HG02610 (cell line): Measurements from ENCODE around the gene REELD1.

ENCODE experiments used
- ATAC-seq: cut with Tn5 transposase; IDR thresholded peaks from one replicate; pipeline ENCODE4 v1.9.1; 2021; ENCODE audit warnings: mild to moderate bottlenecking, moderate library complexity; ENCODE audit not compliant: unreplicated experiment

The REELD1 gene

DNA sequence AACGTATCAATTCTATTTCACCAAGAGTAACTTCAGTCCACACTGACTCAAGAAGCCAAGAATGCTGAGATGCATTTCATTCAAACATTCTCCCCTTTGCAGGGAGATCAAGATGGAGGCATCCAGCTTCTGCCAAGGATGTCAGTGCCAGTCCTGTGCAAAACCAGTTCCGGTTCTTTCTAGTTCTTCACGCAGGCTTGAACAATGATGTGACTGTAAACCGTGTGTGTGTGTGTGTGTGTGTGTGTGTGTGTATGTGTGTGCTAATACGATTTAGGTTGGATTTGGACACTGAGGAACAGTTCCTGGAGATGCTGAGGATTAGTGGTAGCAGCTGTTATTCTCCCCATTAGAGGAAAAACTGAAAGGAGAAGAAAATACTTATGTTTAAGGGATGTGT, at the start of gene REELD1:
Gene REELD1, plus strand, starts transcription at position 301 of the 400 bp plus-strand sequence. CDS start 2,415 bp downstream, outside the sequence.
- ATAC-seq: no peak

DNA sequence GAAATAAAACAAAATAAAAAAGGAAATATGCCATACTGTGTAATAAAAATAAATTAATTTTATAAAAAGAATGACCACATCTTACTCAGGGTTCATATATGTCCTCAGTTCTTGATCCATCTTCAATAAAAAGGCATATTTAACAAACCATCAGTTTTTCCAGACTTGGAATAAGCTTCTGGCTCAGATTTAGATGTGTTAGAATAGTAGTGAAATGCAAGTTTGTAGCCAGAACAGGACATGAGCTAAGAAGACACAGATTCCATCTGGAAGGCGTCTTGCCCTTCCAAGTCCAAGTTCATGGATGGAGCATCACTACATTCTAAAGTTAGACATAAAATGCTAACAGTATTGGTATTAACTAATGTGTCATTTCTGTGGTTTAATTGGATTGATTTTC, 49.1 kb upstream of the REELD1 start:
- ATAC-seq: no peak

DNA sequence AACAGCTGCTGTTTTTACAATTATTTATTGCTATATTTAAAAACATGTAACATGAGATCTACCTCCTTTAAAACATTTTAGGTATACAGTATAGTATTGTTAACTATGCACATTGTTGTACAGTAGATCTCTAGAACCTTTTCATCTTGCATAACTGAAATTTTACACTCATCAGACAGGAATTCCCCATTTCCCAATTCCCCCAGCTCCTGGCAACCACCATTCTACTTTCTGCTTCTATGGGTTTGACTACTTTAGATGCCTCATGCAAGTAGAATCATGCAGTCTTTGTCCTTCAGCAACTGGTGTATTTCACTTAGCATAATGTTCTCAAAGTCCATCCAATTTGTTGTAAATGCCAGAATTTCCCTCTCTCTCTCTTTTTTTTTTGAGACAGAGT, 48.5 kb upstream of the REELD1 start:
- ATAC-seq: peak; percentile 48

DNA sequence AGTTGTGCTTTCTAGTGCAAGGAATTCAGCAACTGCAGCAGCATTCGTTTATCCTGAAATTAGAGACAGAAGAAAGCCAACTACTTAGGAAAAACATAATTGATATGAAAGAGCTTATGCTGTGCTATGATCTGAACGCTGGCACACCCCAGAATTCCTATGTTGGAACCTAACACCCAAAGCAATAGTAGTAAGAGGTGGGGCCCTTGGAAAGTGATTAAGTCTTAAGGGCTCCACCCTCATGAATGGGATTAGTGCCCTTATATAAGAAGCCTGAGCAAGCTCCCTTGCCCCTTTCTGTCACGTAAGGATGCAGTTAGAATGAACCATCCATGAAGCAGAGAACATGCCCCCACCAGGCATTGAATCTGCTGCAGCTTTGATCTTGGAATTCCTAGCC, 44.2 kb upstream of the REELD1 start:
- no peak for ATAC-seq

DNA sequence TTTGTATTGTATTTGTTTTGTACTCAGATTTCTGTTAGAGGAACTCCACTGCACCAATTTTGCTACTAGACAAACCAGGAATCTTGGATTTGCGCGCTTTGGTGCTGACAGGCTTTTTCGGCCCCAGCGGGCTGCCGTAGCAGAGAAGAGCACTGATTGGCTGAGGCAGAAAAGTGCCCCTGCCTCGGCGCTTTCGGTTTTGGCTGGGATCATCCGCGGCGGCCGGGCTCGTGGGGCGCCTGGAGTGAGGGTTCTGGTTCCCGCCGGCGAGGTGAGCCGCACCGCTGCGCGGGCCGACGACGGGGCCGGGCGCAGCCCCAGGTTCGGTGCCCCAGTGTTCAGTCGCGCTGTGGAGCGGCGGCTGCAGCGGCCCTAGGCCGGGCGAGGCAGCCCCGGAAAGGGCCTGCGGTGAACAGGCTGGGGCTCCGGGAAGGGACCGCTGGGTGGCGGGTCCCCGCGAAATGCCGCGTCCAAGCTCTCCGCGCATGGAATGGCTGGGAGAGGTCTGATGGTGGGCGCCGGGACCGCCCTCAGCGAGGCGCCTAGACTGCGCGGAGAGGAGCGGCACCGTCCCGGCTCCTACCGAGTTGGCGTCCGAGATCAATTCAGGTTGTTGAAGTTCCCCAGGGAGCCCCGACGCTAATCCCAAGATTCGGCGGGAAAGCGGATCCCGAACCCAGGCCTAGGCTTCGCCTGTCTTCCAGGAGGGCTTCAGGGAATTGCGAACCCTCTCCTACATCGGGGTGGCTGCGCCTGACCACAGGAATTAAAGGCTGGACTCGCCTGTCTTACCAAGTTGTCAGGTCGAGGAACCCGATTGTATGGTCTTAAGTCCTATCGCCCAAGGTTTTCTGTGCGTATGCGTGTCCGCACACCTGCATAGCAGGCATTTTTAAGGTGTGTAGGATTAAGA, 38.5 kb upstream of the REELD1 start, which contains the start of gene LSM6:
Gene LSM6, plus strand, starts transcription at position 178 of the 913 bp plus-strand sequence. CDS start 7,204 bp downstream, outside the sequence.
- peak; percentile 91 for ATAC-seq

DNA sequence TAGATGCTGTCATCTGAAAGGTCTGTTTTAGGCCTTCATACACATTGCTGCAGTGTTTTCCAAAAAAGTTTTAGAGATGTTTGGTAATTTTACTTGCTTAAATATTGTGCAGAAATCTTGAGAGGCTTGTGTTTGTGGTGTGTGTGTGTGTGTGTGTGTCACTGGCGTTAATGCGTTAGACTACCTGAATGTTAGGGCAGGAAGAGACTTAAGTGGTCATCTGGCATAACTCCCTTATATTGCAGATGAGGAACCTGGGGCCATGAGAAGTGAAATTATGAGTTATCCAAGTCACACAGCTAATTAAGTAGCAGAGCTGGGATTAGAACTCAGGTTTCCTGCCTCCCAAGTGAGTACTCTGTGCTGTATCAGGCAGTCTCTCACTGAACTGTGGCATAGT, 37.4 kb upstream of the REELD1 start:
- no peak for ATAC-seq

DNA sequence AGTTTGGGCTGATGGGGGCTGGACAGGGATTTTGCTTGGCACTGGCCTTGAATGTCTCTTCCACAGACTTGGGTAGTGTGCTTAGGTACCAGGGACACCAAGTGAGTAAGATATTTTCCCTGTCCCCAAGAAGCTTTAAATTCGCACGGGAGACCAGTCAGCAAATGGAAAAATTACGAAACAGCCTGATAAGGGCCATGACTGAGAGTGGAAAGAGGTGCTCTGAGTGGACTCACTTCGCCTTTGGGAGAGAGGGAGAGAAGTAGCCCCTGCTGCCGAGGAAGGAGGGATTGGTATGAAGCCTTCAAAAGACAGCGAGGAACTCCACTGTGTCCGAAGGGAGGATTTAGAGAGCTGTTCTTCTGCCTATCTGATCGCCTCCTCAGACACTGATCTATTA, 36.2 kb upstream of the REELD1 start:
- ATAC-seq: no peak

DNA sequence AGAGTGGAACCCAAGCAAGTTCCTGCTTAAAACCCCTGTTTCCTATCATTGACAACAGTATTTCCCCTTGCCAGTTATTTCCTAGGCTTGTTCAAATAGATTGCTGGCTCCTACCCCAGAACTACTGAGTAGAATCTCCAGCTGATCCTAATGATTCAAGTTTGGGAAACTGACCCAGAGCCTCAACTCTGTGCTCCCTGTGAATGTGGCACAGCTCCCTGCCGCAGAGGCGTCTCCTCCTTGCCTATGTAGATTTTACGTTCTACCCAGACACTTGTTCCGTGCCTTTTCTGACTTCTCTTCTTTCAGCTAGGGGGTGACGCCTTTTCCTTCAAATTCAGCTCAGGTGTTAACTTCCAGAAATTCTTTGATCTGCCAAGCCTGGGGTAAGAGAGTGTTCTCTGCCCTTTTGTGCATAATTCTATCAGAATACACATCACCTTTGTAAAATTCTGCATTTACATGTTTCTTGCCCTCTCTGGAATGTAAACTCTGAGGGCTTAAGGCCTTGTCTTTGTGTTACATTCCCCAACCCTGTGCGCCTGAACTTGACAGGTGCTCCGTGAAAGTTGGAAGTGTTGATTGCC, 34.5 kb upstream of the REELD1 start:
- ATAC-seq: no peak

DNA sequence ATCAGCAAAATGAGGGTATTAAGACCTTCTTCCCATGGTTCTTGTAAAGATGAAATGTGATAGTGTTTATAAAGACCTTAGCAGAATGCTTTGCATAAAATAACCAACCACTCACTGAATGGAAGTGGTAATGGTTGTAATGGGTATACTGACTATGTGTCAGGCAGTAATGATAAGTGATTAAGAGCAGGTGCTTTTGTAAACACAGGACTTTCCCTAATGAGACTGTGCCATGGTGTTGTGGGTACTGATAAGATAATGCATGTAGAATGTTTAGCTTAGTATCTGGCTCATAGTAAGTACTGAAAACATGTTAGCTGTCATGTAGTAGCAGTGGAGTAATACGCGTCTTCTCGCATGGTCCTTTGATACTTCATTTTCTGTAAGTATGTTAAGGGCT, 31.9 kb upstream of the REELD1 start:
- peak; percentile 36 for ATAC-seq

DNA sequence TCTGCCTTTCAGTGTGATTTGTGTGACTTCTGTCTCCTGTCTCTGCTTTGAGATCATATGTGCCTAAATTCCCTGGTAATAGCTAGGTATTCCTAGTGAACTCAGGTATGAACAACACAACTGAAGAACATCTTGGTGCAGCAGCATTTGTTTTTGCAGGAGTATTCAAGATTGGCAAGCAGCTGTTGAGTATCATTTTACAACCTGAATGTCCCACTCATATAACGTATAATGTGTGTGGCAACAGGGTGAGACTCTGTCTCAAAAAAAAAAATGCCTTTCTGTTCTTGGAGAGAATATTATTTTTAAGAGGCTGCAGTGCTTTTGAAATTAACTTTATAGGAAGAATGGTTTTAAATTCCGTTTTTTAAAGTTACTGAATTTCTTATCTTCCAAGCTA, 31.1 kb upstream of the REELD1 start:
- ATAC-seq: no peak

DNA sequence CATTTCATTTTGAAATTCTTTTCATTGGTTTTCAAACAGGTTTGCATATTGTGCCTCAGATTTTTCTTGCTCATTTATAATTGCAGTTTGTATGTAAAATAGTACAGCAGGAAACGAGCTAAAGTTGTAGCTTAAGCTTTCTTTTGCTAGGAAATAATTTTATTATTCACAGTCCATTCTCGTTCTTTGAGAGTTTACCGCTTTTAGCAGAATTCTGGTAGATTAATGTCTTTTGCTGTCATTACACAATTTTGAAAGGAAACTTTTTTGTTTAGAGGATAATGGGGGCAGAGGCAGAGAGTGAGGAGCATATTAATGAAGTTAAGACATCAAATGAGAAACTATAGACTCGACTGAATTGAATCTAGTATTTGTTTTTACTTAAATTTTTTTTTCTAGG, 28.3 kb upstream of the REELD1 start:
- no peak for ATAC-seq

DNA sequence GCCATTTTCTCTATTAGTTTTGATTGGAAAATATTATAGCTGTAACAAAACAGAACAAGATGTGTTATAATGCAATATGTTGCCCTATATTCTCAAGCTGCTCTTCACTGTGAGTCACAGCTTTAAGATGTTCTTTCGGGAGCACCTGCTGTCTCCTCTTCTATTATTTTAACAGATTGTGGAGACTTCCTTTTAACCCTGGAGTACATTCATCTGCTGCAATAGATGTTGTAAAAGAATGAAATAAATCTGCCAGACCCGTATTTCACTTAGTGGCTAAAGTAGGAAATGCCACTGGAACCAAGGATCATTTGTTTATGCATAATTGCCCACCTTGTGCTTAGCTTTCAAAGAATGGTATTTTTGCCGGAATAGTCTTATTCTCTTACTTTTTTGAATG, 27.7 kb upstream of the REELD1 start:
- no peak for ATAC-seq

DNA sequence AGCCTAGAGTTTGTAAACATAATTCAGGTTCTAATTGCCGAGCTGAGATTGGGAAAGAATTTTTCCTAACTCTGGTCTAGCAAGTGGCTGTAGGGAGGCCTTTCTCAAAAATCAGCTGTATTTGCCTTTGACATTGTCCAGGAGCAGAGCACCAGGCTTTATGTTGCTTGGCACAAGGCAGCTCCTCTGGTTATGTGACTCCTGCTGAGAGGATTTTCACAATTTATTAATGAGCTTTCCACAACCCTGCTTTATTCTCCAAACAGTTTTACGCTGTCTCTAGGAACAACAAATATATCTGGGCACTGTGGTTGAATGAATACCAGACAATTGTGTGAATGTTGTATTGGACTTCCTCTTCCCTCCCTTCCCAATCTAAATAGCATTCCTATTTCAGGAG, 23.9 kb upstream of the REELD1 start:
- ATAC-seq: no peak

DNA sequence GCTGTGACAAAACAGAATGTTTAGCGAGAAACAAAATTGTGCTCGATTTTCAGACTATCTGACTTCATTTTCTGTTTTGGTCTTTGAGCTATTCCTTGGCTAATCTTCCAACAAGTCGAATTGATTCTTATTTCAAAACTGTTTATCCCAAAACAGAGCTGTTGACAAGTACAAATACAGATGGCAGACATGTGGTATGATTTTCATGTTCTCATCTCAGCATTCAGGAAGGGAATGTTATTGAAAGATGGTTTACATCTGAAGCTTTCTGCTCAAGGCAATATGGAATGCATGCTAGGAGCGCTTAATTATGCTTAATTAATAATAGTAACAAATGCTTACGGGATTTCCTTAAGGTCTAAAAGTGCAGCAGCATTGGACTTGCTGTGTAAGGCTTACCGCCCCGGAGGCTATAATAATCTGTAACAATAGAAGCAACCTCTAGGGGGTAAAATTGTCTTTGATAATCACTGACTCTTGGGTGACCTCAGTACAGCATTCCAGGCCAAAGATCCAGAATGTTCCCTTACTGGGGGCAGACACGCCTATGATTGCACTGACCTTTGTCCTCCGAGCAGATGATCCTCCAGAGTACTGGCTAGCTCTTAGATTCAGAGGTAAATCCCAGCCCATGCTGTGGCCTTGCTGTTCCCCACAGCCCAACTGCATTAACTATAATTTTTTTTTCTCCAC, 22.4 kb upstream of the REELD1 start:
- no peak for ATAC-seq

DNA sequence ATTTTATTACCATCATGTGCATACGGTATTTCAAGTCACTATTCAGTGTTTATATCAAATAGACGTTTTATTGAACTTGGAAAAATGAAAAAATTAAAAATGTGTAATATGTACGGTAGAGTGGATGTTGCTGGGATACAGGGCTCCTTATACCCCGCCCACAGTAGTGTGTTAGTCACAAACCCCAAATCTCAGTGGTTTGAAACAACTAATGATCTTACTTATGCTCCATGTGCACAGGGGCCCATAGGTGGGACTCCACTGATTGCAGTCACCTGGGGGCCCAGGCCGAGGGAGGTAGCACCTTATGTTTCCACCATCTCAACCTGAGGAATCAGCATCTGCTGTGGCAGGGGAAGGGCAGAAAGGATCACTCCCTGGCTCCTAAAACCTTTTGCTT, 20.7 kb upstream of the REELD1 start:
- ATAC-seq: no peak

DNA sequence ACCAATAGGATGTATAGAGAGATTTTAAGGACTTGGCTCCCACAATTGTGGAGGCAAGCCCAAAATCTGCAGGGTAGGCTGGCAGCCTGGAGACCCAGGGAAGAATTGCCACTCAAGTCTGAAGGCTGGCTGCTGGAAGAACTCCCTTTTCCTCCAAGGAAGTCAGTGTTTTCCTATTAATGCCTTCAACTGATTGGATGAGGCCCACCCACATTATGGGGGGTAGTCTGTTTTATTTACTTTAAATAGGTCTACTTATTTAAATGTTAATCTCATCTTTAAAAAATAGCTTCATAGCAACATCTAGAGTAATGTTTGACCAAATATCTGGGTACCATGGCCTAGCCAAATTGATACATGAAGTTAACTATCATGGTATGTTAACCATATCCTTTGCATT, 20.1 kb upstream of the REELD1 start:
- no peak for ATAC-seq

DNA sequence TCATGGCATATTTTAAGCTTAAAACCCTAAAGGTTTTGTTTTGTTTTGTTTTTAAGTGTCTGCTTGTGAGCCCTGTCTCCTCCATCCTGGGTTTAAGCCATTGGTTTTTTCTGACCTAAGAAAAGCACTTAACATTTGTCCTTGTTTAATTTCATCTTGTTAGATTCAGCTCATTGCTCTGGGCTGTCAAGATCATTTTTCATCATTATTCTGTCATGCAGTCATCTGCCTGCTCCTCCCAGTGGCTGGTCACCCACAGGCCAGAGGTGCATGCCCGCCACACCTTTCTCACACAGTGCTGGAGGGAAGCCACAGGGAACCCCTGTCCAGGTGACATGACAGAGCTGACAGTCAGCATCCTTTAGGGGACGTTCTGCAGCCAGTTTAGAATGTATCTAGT, 11.7 kb upstream of the REELD1 start:
- ATAC-seq: no peak

DNA sequence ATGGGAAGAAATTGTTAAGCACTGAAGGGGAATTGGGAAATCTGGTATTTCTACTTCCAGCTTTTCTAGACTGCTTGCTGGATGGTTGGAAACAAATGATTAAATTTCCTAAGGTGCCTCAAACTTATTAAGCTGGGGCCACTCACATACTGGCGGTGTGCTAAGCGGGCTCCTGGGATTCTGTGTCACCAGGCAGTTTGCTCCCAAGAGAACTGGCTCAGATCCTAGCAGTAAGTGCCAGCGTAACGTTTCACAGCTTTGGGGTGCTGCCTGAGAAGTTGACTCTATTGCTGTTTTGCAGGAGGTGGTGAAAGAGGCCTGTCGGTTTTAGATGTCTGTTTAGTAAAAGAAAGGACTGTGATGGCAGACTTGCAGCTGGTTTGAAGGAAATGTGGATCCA, 6.9 kb upstream of the REELD1 start:
- ATAC-seq: no peak

DNA sequence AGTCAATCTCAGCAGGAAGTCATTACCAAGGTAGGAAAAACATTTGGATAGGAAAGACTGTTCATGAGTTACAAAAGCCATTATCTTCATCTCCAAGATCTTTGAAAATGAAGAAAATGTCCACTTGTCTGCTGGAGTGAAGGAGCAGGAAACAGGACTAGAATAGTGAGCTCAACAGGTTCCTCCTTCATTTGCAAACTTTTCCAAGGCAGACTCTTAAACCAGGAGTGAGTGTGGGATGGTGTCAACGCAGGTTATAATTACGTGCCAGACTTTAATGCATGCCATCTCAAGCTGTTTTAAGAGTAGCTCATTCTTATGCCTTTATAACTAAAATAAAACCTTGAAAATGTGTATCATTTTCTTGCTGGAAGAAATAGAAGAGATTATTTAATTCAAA, 3.4 kb upstream of the REELD1 start:
- ATAC-seq: no peak

DNA sequence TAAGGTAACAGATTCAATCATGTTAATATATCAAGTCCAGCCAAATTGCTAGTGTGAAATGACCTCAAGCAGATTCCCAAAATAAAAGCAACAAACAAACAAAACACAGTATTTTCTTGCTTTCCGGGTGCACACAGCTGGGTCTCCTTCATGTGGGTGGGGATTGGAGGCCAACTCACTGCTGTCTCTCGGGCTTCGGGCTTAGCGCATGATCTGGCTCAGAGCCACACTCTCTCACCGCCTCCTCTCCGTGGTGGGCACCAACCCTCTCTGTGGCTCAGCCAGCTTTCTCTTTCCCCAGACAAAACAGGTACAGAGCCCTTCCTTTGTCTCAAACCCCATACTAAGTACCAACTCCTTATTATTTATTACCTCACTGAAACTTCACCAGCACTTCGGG, 2.9 kb upstream of the REELD1 start:
- no peak for ATAC-seq

DNA sequence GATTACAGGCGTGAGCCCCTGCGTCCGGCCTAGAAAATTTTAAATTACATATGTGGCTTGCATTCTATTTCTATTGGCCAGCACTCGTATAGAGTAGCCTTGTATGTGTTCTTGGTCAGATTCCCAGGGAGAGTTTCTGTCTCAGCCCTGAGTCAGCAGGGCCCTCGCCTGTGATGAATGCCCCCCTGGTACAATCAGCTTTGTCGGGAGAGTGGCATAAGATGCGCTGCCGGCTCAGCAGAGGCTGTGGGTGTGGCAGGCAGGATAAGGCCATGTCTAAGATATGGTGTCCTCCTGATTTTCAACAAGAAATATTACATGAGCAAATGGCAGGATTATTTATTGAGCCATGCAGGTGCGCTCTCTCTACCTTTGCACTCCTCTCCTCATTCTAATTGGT, 1.6 kb upstream of the REELD1 start:
- no peak for ATAC-seq

DNA sequence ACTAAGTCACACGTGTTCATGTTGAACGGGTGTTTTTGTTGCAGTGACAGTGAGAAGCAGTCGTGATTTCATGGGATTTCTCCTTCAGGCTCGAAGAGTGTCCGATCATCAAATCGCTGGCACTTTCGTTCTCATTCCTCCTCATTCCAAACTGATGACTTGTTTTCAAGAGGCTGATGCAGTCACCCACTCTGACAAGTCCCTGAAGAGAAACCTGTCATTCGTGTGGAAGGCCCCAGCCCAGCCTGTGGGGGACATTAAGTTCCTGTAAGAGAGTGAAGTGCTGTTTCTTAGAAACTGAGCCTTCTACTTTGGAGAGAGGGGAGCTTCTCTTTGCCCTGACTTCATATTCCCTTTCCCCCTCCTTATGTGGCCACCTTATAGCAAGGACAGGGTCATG, 8.0 kb downstream of the REELD1 start:
- no peak for ATAC-seq
